Activated CD8-positive, alpha-beta T cell treated with anti-CD3 and anti-CD28 coated beads for 36 hours (primary cell): ENCODE results near the gene TTR. TPM values are rescaled to one million over a fixed set of nuclear protein-coding genes. Genes with fewer than 3 reads are reported as not detected.

ENCODE experiments used
- ATAC-seq: fragments of 200-7000 bp; cut with Tn5 transposase; one replicate; pipeline ENCODE4 v1.10.0; 2021; ENCODE audit warnings: mild to moderate bottlenecking, moderate library complexity
- CTCF ChIA-PET: fragments of 350-600 bp; sonication (Branson Sonifier 250); formaldehyde crosslinking; loops from one replicate; lab custom pipeline; 2021; ENCODE audit warnings: antibody characterized with exemption; lab: Charles Lee
- POLR2A ChIA-PET: fragments of 350-600 bp; sonication (Branson Sonifier 250); formaldehyde crosslinking; loops from one replicate; lab custom pipeline; 2021; ENCODE audit warnings: antibody characterized with exemption; lab: Charles Lee
- DNase-seq: peaks from one replicate; pipeline ENCODE4 v3.0.0-alpha.2; 2020
- H3K27ac Mint-ChIP-seq: one replicate; pipeline ENCODE4 v1.8.0; 2021; ENCODE audit warnings: mild to moderate bottlenecking, mixed read lengths
- H3K27me3 Mint-ChIP-seq: one replicate; pipeline ENCODE4 v1.8.0; 2021; ENCODE audit warnings: mixed read lengths
- H3K36me3 Mint-ChIP-seq: one replicate; pipeline ENCODE4 v1.8.0; 2021; ENCODE audit warnings: low read depth, mixed read lengths
- H3K4me1 Mint-ChIP-seq: one replicate; pipeline ENCODE4 v1.8.0; 2021; ENCODE audit warnings: low read depth, mixed read lengths
- H3K4me3 Mint-ChIP-seq: one replicate; pipeline ENCODE4 v1.8.0; 2021; ENCODE audit warnings: mild to moderate bottlenecking, moderate library complexity, mixed read lengths
- H3K9me3 Mint-ChIP-seq: one replicate; pipeline ENCODE4 v1.8.0; 2021; ENCODE audit warnings: mixed read lengths
- CTCF ChIP-seq: fragments of 200-600 bp; IDR thresholded peaks from one replicate; pipeline ENCODE4 v1.8.0; 2022; ENCODE audit warnings: antibody characterized with exemption, mild to moderate bottlenecking
- intact Hi-C: fragments of 100-400 bp; cut with micrococcal nuclease; formaldehyde crosslinking; loops from one replicate; pipeline ENCODE4 v1.10.0; 2022
- total RNA-seq, 2 experiments: library from RNA; stranded (reverse); gene quantifications; one replicate each; pipeline ENCODE4 v1.2.3, GENCODE V29; 2021

TTR gene
- total RNA-seq, 2 experiments from 2014 or later = not detected

GRCh38 chr18:31566576-31567306 lies 24.9 kb upstream of the TTR start:
- intact Hi-C loops = no loop called here
- Mint-ChIP-seq H3K27me3 (peaks cover 3% of the 10 kb centered on the region), H3K4me3 (no peak overlapping the region), H3K9me3 (no peaks in the 10 kb centered on the region), H3K36me3 (no peaks in the 10 kb centered on the region), H3K27ac (no peak overlapping the region), H3K4me1 (no peaks in the 10 kb centered on the region)
- DNase-seq (no peak), ATAC-seq (no peak)
- POLR2A ChIA-PET = no interaction called here
- TF ChIP-seq CTCF = no peak
- CTCF ChIA-PET = no interaction called here

GRCh38 chr18:31572368-31572767 lies 19.3 kb upstream of the TTR start:
- H3K36me3 Mint-ChIP-seq = no peaks in the 10 kb centered on the region
- ATAC-seq (no peak), DNase-seq (no peak)
- H3K4me3 Mint-ChIP-seq = no peak overlapping the region
- H3K27ac Mint-ChIP-seq = no peak overlapping the region
- no peaks in the 10 kb centered on the region for H3K27me3 Mint-ChIP-seq
- intact Hi-C loops = no loop called here
- no peaks in the 10 kb centered on the region for H3K4me1 Mint-ChIP-seq
- ChIA-PET POLR2A (no interaction called here), CTCF (interaction anchor here (2.9 kb wide), 1 partner anchor 16 kb away, joined by 15 read pairs; no protein-coding TSS in a partner anchor)
- H3K9me3 Mint-ChIP-seq = no peaks in the 10 kb centered on the region
- no peak for TF ChIP-seq CTCF

- POLR2A ChIA-PET = no interaction called here
- ATAC-seq = no peak
- no peak for TF ChIP-seq CTCF
Measured at GRCh38 chr18:31573051-31573450, 18.6 kb upstream of the TTR start.

GRCh38 chr18:31574359-31574758 lies 17.3 kb upstream of the TTR start:
- ChIA-PET CTCF (no interaction called here), POLR2A (no interaction called here)
- DNase-seq (no peak), ATAC-seq (no peak)
- no peak overlapping the region for H3K4me3 Mint-ChIP-seq
- no peaks in the 10 kb centered on the region for H3K36me3 Mint-ChIP-seq
- H3K4me1 Mint-ChIP-seq = no peaks in the 10 kb centered on the region
- no peak for TF ChIP-seq CTCF
- intact Hi-C loops = no loop called here
- no peaks in the 10 kb centered on the region for H3K9me3 Mint-ChIP-seq
- no peaks in the 10 kb centered on the region for H3K27me3 Mint-ChIP-seq
- no peak overlapping the region for H3K27ac Mint-ChIP-seq

More at GRCh38 chr18:31573051-31573450, 18.6 kb upstream of the TTR start:
- no peaks in the 10 kb centered on the region for H3K4me1 Mint-ChIP-seq
- H3K4me3 Mint-ChIP-seq = no peak overlapping the region
- DNase-seq = no peak
- H3K36me3 Mint-ChIP-seq = no peaks in the 10 kb centered on the region
- H3K9me3 Mint-ChIP-seq = no peaks in the 10 kb centered on the region
- CTCF ChIA-PET = no interaction called here
- H3K27ac Mint-ChIP-seq = no peak overlapping the region
- H3K27me3 Mint-ChIP-seq = no peaks in the 10 kb centered on the region
- intact Hi-C loops = no loop called here

GRCh38 chr18:31575515-31576257 lies 16.0 kb upstream of the TTR start:
- intact Hi-C loops = no loop called here
- H3K27ac Mint-ChIP-seq = no peak overlapping the region
- ATAC-seq = no peak
- no peaks in the 10 kb centered on the region for H3K4me1 Mint-ChIP-seq
- no peaks in the 10 kb centered on the region for H3K36me3 Mint-ChIP-seq
- DNase-seq = no peak
- TF ChIP-seq CTCF = no peak
- H3K4me3 Mint-ChIP-seq = no peak overlapping the region
- no peaks in the 10 kb centered on the region for H3K9me3 Mint-ChIP-seq
- POLR2A ChIA-PET = no interaction called here
- CTCF ChIA-PET = interaction anchor here (0.8 kb wide), 1 partner anchor 146 kb away, joined by 3 read pairs; no protein-coding TSS in a partner anchor
- H3K27me3 Mint-ChIP-seq = no peaks in the 10 kb centered on the region
